AG08396 (cell line): Measurements from ENCODE around the gene CHRNA4.
"Not testable (repeated sequence)": the region's sequence is repeated elsewhere in the genome, so short reads cannot be mapped to it uniquely, and the experiment has no call there.

Experiments used
- DNase-seq: peaks from one replicate; pipeline ENCODE4 v3.0.0; 2012; ENCODE audit warnings: low spot score, mixed read lengths

CHRNA4 gene

GRCh38 chr20:63348828-63349515 lies 12.2 kb downstream of the CHRNA4 start:
- DNase-seq: no peak

- DNase-seq: no peak
These were observed 13.0 kb downstream of the CHRNA4 start for GRCh38 chr20:63347950-63348827.

DNA sequence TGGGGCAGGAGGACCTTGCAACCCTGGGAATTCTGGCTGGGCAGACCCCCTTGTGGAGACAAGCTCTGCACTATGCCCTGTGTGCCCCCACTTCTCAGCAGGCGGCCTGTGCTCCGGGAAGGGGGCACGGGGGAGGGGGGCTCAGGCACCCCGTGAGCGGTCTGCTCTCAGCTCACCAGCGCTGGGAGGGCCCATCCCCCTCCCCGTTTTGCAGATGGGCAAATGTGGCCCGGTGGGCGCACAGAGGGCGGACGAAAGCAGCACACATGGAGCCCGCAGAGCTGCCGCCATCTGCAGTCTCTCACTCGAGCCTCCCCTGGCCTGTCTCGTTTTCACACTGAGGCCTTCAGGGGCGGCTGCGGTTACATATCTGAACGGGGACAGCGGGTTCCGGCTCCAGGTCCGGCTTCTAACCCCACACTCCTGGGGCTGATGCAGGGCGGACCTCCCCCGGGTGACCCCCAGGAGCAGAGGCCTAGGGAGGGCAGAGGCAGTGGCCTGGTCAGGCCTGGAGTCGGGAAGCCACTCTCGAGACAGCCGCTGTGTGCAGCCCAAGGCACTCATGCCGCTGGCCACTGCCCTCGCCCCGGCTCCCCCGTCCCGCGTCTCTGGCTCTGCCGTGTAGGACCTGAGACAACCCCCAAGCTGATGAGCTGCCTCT lies 13.9 kb downstream of the CHRNA4 start:
- no peak for DNase-seq

GRCh38 chr20:63346131-63347080 lies 14.7 kb downstream of the CHRNA4 start:
- DNase-seq: no peak

- no peak for DNase-seq
These were observed 15.6 kb downstream of the CHRNA4 start for GRCh38 chr20:63345328-63346100.

GRCh38 chr20:63344616-63345327 lies 16.4 kb downstream of the CHRNA4 start:
- DNase-seq: no peak

- no peak for DNase-seq
These were observed 17.4 kb downstream of the CHRNA4 start for GRCh38 chr20:63343460-63344445.

DNA sequence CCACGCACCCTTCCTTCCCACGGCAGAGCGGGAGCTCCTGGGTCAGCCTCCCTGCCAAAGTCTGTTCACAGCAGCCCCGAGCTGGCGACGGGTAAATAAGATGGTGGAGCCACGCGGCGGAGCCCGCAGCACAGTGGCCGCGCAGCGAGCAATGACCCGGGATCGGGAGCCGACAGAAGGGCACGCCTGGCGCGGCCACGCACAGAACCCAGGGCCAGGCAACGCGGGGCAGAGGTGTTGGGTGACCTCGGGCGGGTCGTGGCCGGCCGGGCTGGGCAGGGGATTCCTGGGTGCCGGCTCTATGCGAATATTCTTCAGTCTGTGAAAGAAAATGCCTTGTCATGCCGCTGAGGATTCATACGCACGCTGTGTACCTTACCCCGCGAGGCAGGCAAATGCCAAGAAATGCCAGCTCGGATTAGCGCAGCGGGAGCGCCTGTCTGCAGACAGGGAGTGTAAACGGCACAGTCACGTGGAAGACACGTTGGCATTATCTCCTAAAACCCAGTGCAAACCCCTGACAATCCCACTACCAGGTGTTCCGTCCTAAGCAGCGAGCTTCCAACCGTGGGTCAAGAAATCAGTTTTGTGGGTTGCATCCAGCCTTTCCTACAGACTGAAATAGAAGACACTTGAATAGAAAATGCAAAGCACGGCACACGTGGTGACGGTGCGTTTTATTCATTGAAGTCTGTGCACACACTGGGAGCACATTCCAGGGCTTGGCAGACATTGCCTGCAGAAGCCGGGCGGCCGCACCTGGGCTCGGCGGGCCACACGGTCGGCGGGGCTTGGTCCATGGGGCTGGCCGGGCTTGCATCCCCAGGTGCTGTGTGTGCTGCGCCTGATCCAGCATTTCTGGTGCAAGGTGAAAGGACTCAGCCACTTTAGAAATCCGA lies 18.3 kb downstream of the CHRNA4 start:
- DNase-seq: no peak

DNA sequence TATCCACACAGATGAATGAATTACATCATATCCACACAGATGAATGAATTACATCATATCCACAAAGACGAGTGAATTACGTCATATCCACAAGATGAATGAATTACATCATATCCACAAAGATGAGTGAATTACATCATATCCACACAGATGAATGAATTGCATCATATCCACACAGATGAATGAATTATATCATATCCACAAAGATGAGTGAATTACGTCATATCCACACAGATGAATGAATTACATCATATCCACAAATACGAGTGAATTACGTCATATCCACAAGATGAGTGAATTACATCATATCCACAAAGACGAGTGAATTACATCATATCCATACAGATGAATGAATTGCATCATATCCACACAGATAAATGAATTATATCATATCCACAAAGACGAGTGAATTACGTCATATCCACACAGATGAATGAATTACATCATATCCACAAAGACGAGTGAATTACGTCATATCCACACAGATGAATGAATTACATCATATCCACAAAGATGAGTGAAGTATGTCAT lies 20.9 kb downstream of the CHRNA4 start:
- DNase-seq: not testable (repeated sequence)

DNA sequence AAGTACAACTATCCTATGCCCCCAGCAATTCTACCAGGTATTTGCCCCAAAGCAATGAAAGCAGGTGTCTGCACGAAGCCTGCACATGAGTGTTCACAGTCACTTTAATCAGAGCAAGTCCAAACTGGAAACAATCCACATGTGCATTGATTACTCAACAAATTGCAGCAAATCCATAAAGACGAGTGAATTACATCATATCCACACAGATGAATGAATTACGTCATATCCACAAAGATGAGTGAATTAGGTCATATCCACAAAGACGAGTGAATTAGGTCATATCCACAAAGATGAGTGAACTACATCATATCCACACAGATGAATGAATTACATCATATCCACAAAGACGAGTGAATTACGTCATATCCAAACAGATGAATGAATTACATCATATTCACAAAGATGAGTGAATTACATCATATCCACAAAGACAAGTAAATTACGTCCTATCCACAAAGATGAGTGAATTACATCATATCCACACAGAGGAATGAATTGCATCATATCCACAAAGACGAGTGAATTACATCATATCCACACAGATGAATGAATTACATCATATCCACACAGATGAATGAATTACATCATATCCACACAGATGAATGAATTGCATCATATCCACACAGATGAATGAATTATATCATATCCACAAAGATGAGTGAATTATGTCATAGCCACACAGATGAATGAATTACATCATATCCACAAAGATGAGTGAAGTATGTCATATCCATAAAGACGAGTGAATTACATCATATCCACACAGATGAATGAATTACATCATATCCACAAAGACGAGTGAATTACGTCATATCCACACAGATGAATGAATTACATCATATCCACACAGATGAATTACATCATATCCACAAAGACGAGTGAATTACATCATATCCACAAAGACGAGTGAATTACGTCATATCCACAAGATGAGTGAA lies 21.7 kb downstream of the CHRNA4 start:
- not testable (repeated sequence) for DNase-seq

- no peak for DNase-seq
These were observed 23.2 kb downstream of the CHRNA4 start for GRCh38 chr20:63337786-63338420.

- DNase-seq: no peak
These were observed 24.9 kb downstream of the CHRNA4 start for GRCh38 chr20:63336232-63336752.

DNA sequence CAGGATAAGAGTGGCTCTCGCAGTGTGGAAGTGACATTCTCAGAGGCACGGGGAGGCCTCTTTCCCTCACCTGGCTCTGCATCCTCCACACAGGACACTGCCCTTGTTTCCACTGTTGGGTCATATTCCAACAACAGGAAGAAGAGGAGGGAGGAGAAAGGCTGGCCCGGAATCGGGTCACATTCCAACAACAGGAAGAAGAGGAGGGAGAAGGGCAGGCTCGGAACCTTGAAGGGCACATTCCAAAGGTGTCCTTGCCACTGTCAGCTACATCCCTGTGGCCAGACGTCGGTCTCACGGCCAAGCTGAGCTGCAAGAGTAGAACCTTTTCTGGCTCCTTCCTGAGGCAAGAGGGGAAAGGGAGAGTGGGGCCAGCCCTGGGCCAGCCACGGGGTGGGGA lies 25.4 kb downstream of the CHRNA4 start:
- no peak for DNase-seq

DNA sequence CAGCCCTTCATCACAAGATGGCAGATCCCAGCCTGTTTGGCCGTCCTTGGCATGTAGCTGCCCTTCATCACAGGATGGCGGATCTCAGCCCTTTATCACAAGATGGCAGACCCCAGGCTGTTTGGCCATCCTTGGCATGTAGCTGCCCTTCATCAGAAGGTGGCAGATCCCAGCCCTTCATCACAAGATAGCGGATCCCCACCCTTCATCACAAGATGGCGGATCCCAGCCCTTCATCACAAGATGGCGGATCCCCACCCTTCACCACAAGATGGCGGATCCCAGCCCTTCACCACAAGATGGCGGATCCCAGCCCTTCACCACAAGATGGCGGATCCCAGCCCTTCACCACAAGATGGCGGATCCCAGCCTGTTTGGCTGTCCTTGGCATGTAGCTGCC lies 26.1 kb downstream of the CHRNA4 start:
- not testable (repeated sequence) for DNase-seq

DNA sequence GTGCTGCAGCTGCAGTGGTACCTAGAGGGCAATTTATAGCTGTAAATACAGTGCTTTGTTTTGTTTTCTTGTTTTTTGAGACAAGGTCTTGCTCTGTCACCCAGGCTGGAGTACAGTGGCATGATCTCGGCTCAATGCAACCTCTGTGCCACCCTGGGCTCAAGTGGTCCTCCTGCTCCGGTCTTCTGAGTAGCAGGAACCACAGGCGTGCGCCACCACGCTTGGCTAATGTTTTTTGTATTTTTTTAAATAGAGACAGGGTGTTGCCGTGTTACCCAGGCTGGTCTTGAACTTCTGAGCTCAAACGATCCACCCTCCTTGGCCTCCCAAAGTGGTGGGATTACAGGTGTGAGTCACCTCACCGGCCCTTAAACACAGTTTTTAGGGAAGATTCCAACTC lies 26.8 kb downstream of the CHRNA4 start:
- DNase-seq: no peak
